GM12878 (cell line): Measurements from ENCODE around the gene STX3. TPM values are rescaled to one million over a fixed set of nuclear protein-coding genes. Genes with fewer than 3 reads are reported as not detected.

Source experiments
- ATAC-seq: fragments of 200-7000 bp; cut with Tn5 transposase; 3 replicates; pipeline ENCODE4 v1.9.1; 2020; ENCODE audit warnings: mild to moderate bottlenecking, moderate library complexity
- BruUV-seq: library from RNA; stranded (reverse); fragments of 400-500 nt; replicated peaks from 2 replicates; lab custom pipeline; 2021; lab: Mats Ljungman, UMichigan
- CTCF ChIA-PET: fragments of 300-600 bp; sonication (Branson Sonifier 250); formaldehyde crosslinking; extraction: SDS; loops from one replicate; lab custom pipeline; 2021; ENCODE audit warnings: inconsistent platforms; lab: Yijun Ruan, JAX
- POLR2A ChIA-PET: fragments of 350-600 bp; formaldehyde crosslinking; extraction: SDS; loops from one replicate; lab custom pipeline; 2021; ENCODE audit warnings: inconsistent platforms; lab: Charles Lee
- RAD21 ChIA-PET: fragments of 300-600 bp; sonication (Branson Sonifier 250); formaldehyde crosslinking; loops from one replicate; lab custom pipeline; 2023; ENCODE audit warnings: antibody characterized with exemption; ENCODE audit not compliant: unreplicated experiment; lab: Charles Lee
- SMC1A ChIA-PET: fragments of 300-600 bp; sonication (Branson Sonifier 250); formaldehyde crosslinking; loops from one replicate; lab custom pipeline; 2023; ENCODE audit not compliant: unreplicated experiment, uncharacterized antibody; lab: Charles Lee
- DNase-seq: peaks from one replicate; pipeline ENCODE4 v3.0.0-alpha.2; 2011; ENCODE audit warnings: low read depth, low spot score
- FAIRE-seq: peaks from 3 replicates; lab custom pipeline; 2011; peaks lifted over from hg19 to GRCh38; lab: Jason Lieb, UNC
- H2AFZ ChIP-seq: 2 replicates; pipeline ENCODE4 v1.6.0; 2011; ENCODE audit warnings: low read depth, low read length, control low read depth; ENCODE audit not compliant: control insufficient read depth
- H3K27ac ChIP-seq: 2 replicates; pipeline ENCODE4 v1.5.1; 2011; ENCODE audit warnings: control low read depth; ENCODE audit not compliant: control insufficient read depth, insufficient read depth
- H3K27me3 ChIP-seq, 2 experiments: replicated peaks in 1 of 2; 2 replicates each; pipeline versions ENCODE4 v1.6.0 to v1.6.1; 2011; ENCODE audit warnings: low read length in 1 of 2; ENCODE audit not compliant: control insufficient read depth in 2 of 2, insufficient read depth in 2 of 2
- H3K36me3 ChIP-seq, 2 experiments: 2 replicates each; pipeline ENCODE4 v1.5.1; 2011; ENCODE audit warnings: low read length in 1 of 2; ENCODE audit not compliant: control insufficient read depth in 2 of 2, insufficient read depth in 2 of 2
- H3K4me1 ChIP-seq: 2 replicates; pipeline ENCODE4 v1.6.1; 2011; ENCODE audit warnings: mild to moderate bottlenecking, low read length, moderate library complexity, mixed read lengths; ENCODE audit not compliant: control insufficient read depth, insufficient read depth
- H3K4me2 ChIP-seq: 2 replicates; pipeline ENCODE4 v1.6.0; 2011; ENCODE audit warnings: control low read depth; ENCODE audit not compliant: control insufficient read depth, insufficient read depth
- H3K4me3 ChIP-seq: fragments of 200-600 bp; sonication (generic); 2 replicates; pipeline ENCODE4 v1.5.1; 2016
- H3K79me2 ChIP-seq: 2 replicates; pipeline ENCODE4 v1.6.0; 2011; ENCODE audit warnings: low read length; ENCODE audit not compliant: control insufficient read depth, insufficient read depth
- H3K9ac ChIP-seq: 2 replicates; pipeline ENCODE4 v1.8.0; 2011; ENCODE audit warnings: low read length, control low read depth, mixed read lengths; ENCODE audit not compliant: control insufficient read depth, insufficient read depth
- H3K9me3 ChIP-seq: replicated peaks from 3 replicates; pipeline ENCODE4 v1.5.1; 2011; ENCODE audit warnings: mild to moderate bottlenecking, low read length; ENCODE audit not compliant: control insufficient read depth, insufficient read depth
- H4K20me1 ChIP-seq: 2 replicates; pipeline ENCODE4 v1.6.0; 2011; ENCODE audit not compliant: control insufficient read depth, insufficient read depth
- CEBPB ChIP-seq, 2 experiments: fragments of 150-350 bp in 1 of 2; IDR thresholded peaks; 2 replicates each; pipeline ENCODE4 v1.6.1; 2012 to 2014; ENCODE audit warnings: low read depth in 2 of 2, low read length in 2 of 2, borderline replicate concordance in 1 of 2, inconsistent platforms in 1 of 2
- CUX1 ChIP-seq: IDR thresholded peaks from 2 replicates; pipeline ENCODE4 v1.6.1; 2012; ENCODE audit warnings: improper control_type of control experiment, low read depth, low read length; ENCODE audit not compliant: insufficient replicate concordance
- IRF4 ChIP-seq: IDR thresholded peaks from 2 replicates; pipeline ENCODE4 v1.6.1; 2011; ENCODE audit warnings: low read depth, low read length
- KLF5 ChIP-seq: fragments of 450-650 bp; IDR thresholded peaks from 2 replicates; pipeline ENCODE4 v1.6.1; 2014; ENCODE audit warnings: mild to moderate bottlenecking; ENCODE audit not compliant: partially characterized antibody
- NR2C1 ChIP-seq: fragments of 450-650 bp; IDR thresholded peaks from 2 replicates; pipeline ENCODE4 v1.6.1; 2017; ENCODE audit warnings: antibody characterized with exemption, mild to moderate bottlenecking, moderate library complexity
- NR2F1 ChIP-seq: fragments of 450-650 bp; conservative IDR thresholded peaks from 2 replicates; pipeline ENCODE4 v1.6.1; 2017; ENCODE audit warnings: mild to moderate bottlenecking
- POLR2A ChIP-seq: IDR thresholded peaks from 2 replicates; pipeline ENCODE4 v1.6.1; 2011; ENCODE audit warnings: low read depth, mild to moderate bottlenecking, low read length
- RB1 ChIP-seq: fragments of 450-650 bp; formaldehyde crosslinking; IDR thresholded peaks from 2 replicates; pipeline ENCODE4 v1.6.1; 2017; ENCODE audit warnings: mild to moderate bottlenecking, borderline replicate concordance
- TAF1 ChIP-seq: IDR thresholded peaks from 2 replicates; pipeline ENCODE4 v1.6.1; 2011; ENCODE audit warnings: mild to moderate bottlenecking, low read depth, low read length, borderline replicate concordance
- ZNF274 ChIP-seq: IDR thresholded peaks from one replicate; pipeline ENCODE4 v1.8.0; 2011; ENCODE audit not compliant: insufficient read length, insufficient read depth
- ZNF384 ChIP-seq: IDR thresholded peaks from 2 replicates; pipeline ENCODE4 v1.6.1; 2012; ENCODE audit warnings: low read depth, mild to moderate bottlenecking, low read length, improper control_type of control experiment, borderline replicate concordance
- WGBS: methylation state at CpG from one replicate; pipeline ENCODE4 v1.1.6; 2016; ENCODE audit warnings: low lambda C conversion rate; ENCODE audit not compliant: insufficient replicate concordance, insufficient coverage; ENCODE audit errors: missing lambda C conversion rate; 5-methylcytosine and 5-hydroxymethylcytosine counted together
- in situ Hi-C: fragments of 300-500 bp; cut with MboI; formaldehyde crosslinking; loops from 9 replicates; pipeline ENCODE4 v1.14.3; 2018; ENCODE audit warnings: mixed read lengths
- intact Hi-C: fragments of 100-400 bp; cut with micrococcal nuclease; formaldehyde crosslinking; loops from one replicate; pipeline ENCODE4 v1.14.2; 2022; ENCODE audit not compliant: unreplicated experiment
- polyA plus RNA-seq, 11 experiments: library from polyadenylated mRNA; depleted of rRNA in 4 of 11; unstranded in 6 of 11; stranded (reverse) in 5 of 11; fragments of >200 nt; fragmentation: Nextera tagmentation in 4 of 11; fragmentation: Illumina TruSeq in 1 of 11; extraction: Ambion mirVana in 4 of 11; extraction: Trizol in 1 of 11; gene quantifications; 1 replicate in 1 of 11; 2 replicates in 10 of 11; pipeline versions ENCODE4 v1.2.1 to v1.2.3, GENCODE V29; 2011 to 2016; ENCODE audit warnings: inconsistent platforms in 2 of 11, missing spikeins in 2 of 11, low read depth in 1 of 11
- total RNA-seq, 4 experiments: library from RNA; depleted of rRNA in 3 of 4; stranded (reverse); fragments of >200 nt in 3 of 4; fragmentation: Illumina TruSeq in 1 of 4; extraction: Trizol in 1 of 4; gene quantifications; 2 replicates each; pipeline versions ENCODE4 v1.2.1 to v1.2.3, GENCODE V29; 2013 to 2021

The STX3 gene
- total and polyA plus RNA-seq, 10 of the 15 experiments (the other 5 are each of a cell fraction or from before 2014, with no cell fraction given), result 0.11 to 2.5 (median 1.1) TPM

GRCh38 chr11:59841514-59841913 lies 86.3 kb downstream of the STX3 start (continued):
- TF ChIP-seq CEBPB (IDR thresholded peaks at IDR 0.05; ENCODE audit: borderline replicate concordance in 1 of 2, low read depth in 2 of 2, low read length in 2 of 2), result no peak

GRCh38 chr11:59842316-59842715 lies 87.1 kb downstream of the STX3 start:
- in situ Hi-C loops (no loop called here), intact Hi-C loops (no loop called here)
- ChIA-PET RAD21 (no interaction called here), CTCF (no interaction called here), SMC1A (no interaction called here), POLR2A (no interaction called here)
- Histone ChIP-seq H3K4me3 (no peak overlapping the region), H3K4me2 (no peak overlapping the region), H4K20me1 (no peaks in the 10 kb centered on the region), H3K9me3 (no peaks in the 10 kb centered on the region), H3K36me3 (no peaks in the 10 kb centered on the region), H3K27ac (no peak overlapping the region), H3K4me1 (no peaks in the 10 kb centered on the region), H3K79me2 (no peaks in the 10 kb centered on the region), H2AFZ (no peak overlapping the region), H3K9ac (no peak overlapping the region), H3K27me3 (no peaks in the 10 kb centered on the region; a peak in 1 of 4 replicates)
- TF ChIP-seq ZNF384 (no peak), IRF4 (no peak)
- FAIRE-seq (no peak), DNase-seq (no peak), ATAC-seq (no peak)
- 49% methylated on average over 12 of the region's 12 CpGs for WGBS
- BruUV-seq, result no TSS peak

- Histone ChIP-seq H4K20me1 (no peaks in the 10 kb centered on the region), H3K4me2 (no peak within 1 kb of the TSS), H3K4me1 (no peaks in the 10 kb centered on the region), H3K4me3 (no peak within 1 kb of the TSS), H3K27ac (no peak within 1 kb of the TSS), H3K9ac (no peak within 1 kb of the TSS), H3K36me3 (no peaks in the 10 kb centered on the region), H3K27me3 (no peaks in the 10 kb centered on the region; a peak in 1 of 4 replicates), H3K9me3 (no peaks in the 10 kb centered on the region), H2AFZ (no peak within 1 kb of the TSS), H3K79me2 (no peaks in the 10 kb centered on the region)
- FAIRE-seq (no peak), DNase-seq (no peak), ATAC-seq (no peak)
- ChIA-PET RAD21 (no interaction called here), POLR2A (no interaction called here), SMC1A (interaction anchor here (0.8 kb wide), 1 partner anchor 406 kb away, joined by 3 read pairs; no protein-coding TSS in a partner anchor), CTCF (no interaction called here)
- in situ Hi-C loops, result no loop called here
- BruUV-seq, result no TSS peak
- 8% methylated on average over 4 of the region's 4 CpGs for WGBS
- intact Hi-C loops, result no loop called here
- TF ChIP-seq NR2C1 (no peak), RB1 (no peak), NR2F1 (no peak), TAF1 (no peak), CUX1 (no peak), POLR2A (no peak), KLF5 (no peak), ZNF274 (no peak)
Measured at GRCh38 chr11:59845399-59845798, 90.2 kb downstream of the STX3 start, which contains the start of gene CBLIF. Gene CBLIF, minus strand, starts transcription at chr11:59845499. Its CDS starts 46 bp downstream, at chr11:59845453.
